K562 treated with DMSO at 1 percent for 4 hours (cell line): ENCODE results near the gene FIBCD1. TPM values are rescaled to one million over a fixed set of nuclear protein-coding genes. Genes with fewer than 3 reads are reported as not detected.

ENCODE experiments used
- total RNA-seq: library from RNA; unstranded; fragments of 300-600 nt; gene quantifications from 2 replicates; pipeline ENCODE4 v1.2.3, GENCODE V29; 2022; ENCODE audit not compliant: insufficient read depth

FIBCD1 gene
- total RNA-seq, result 0.24 TPM in 1 of 2 replicates, not detected in the other

GRCh38 chr9:130938652-130939404 is at the start of gene FIBCD1:
FIBCD1 (minus strand) TSS chr9:130939247; CDS start chr9:130938607, 640 bp downstream.

GRCh38 chr9:130896233-130897014 is 42.6 kb downstream of the FIBCD1 start, which contains the start of gene QRFP:
QRFP (minus strand) TSS chr9:130896812; CDS start chr9:130893838, 2,974 bp downstream.

Other genes with a start within 250 kb of the FIBCD1 start
- 16.4 and 16.6 TPM in 2 replicates for gene EXOSC2, start 245.5 kb downstream of the FIBCD1 start, total RNA-seq
- gene ABL1, start 104.0 kb downstream of the FIBCD1 start, total RNA-seq, result 94.1 and 121 TPM in 2 replicates
- 1.1 and 3.6 TPM in 2 replicates for gene QRFP, start 42.4 kb downstream of the FIBCD1 start, total RNA-seq
- not detected in 2 replicates for gene LAMC3, start 69.9 kb upstream of the FIBCD1 start, total RNA-seq
- 0.63 and 0.70 TPM in 2 replicates for gene AIF1L, start 157.3 kb upstream of the FIBCD1 start, total RNA-seq
- 134 and 145 TPM in 2 replicates for gene NUP214, start 186.3 kb upstream of the FIBCD1 start, total RNA-seq